H1 (cell line): ENCODE results near the gene SLC35E1. TPM values are rescaled to one million over a fixed set of nuclear protein-coding genes. Genes with fewer than 3 reads are reported as not detected.

Experiments
- CTCF ChIA-PET: fragments of 300-600 bp; sonication (Branson Sonifier 250); formaldehyde crosslinking; loops from one replicate; lab custom pipeline; 2021; ENCODE audit not compliant: partially characterized antibody; lab: Charles Lee
- POLR2A ChIA-PET: fragments of 300-600 bp; sonication (Branson Sonifier 250); formaldehyde crosslinking; loops from one replicate; lab custom pipeline; 2021; ENCODE audit warnings: inconsistent platforms; ENCODE audit not compliant: partially characterized antibody; lab: Charles Lee
- DNase-seq, 2 experiments: peaks; one replicate each; pipeline versions ENCODE4 v3.0.0 to v3.0.0-alpha.2; 2010 to 2022; ENCODE audit warnings: low spot score in 2 of 2, low read depth in 1 of 2, mixed read lengths in 1 of 2
- FAIRE-seq: peaks from 2 replicates; lab custom pipeline; 2011; peaks lifted over from hg19 to GRCh38; lab: Jason Lieb, UNC
- H2AFZ ChIP-seq: 2 replicates; pipeline ENCODE4 v1.8.1; 2012; ENCODE audit warnings: low read length, inconsistent platforms
- H2AK5ac ChIP-seq: 2 replicates; pipeline ENCODE4 v1.6.1; 2013; ENCODE audit warnings: low read depth, low read length
- H2BK120ac ChIP-seq: replicated peaks from 2 replicates; pipeline ENCODE3; 2013; ENCODE audit warnings: low read depth, low read length, inconsistent platforms
- H2BK12ac ChIP-seq: 2 replicates; pipeline ENCODE4 v1.6.1; 2013; ENCODE audit warnings: low read depth, low read length
- H2BK15ac ChIP-seq: 2 replicates; pipeline ENCODE4 v1.6.1; 2013; ENCODE audit warnings: low read length
- H2BK20ac ChIP-seq: 2 replicates; pipeline ENCODE4 v1.6.1; 2013; ENCODE audit warnings: low read length
- H2BK5ac ChIP-seq: 2 replicates; pipeline ENCODE4 v1.6.1; 2013; ENCODE audit warnings: low read depth, low read length
- H3K14ac ChIP-seq: 2 replicates; pipeline ENCODE4 v1.6.1; 2013; ENCODE audit warnings: inconsistent platforms; ENCODE audit not compliant: insufficient read length
- H3K18ac ChIP-seq: 2 replicates; pipeline ENCODE4 v1.6.1; 2013; ENCODE audit warnings: low read length; ENCODE audit errors: extremely low read depth
- H3K23ac ChIP-seq: 2 replicates; pipeline ENCODE4 v1.6.1; 2013; ENCODE audit warnings: inconsistent platforms; ENCODE audit not compliant: insufficient read length
- H3K23me2 ChIP-seq: 2 replicates; pipeline ENCODE4 v1.6.1; 2013; ENCODE audit warnings: low read depth, low read length
- H3K27ac ChIP-seq: 2 replicates; pipeline ENCODE4 v1.6.1; 2011; ENCODE audit warnings: low read depth, low read length, inconsistent platforms
- H3K27me3 ChIP-seq, 4 experiments: replicated peaks in 1 of 4; 1 replicate in 1 of 4; 2 replicates in 3 of 4; pipeline versions ENCODE4 v1.6.1 to v1.8.1; 2011 to 2013; ENCODE audit warnings: low read length in 3 of 4, mild to moderate bottlenecking in 3 of 4, inconsistent platforms in 2 of 4, mixed read lengths in 2 of 4, moderate library complexity in 1 of 4; ENCODE audit not compliant: control insufficient read depth in 3 of 4, insufficient read depth in 3 of 4; ENCODE audit errors: extremely low read depth in 1 of 4
- H3K36me3 ChIP-seq, 4 experiments: 2 replicates each; pipeline versions ENCODE4 v1.6.1 to v1.8.1; 2011 to 2013; ENCODE audit warnings: mild to moderate bottlenecking in 4 of 4, low read length in 3 of 4, moderate library complexity in 2 of 4, control low read depth in 1 of 4, inconsistent platforms in 1 of 4; ENCODE audit not compliant: insufficient read depth in 4 of 4, control insufficient read depth in 2 of 4
- H3K4ac ChIP-seq: replicated peaks from 2 replicates; pipeline ENCODE3; 2013; ENCODE audit warnings: low read length, low read depth, mixed read lengths, inconsistent platforms; ENCODE audit not compliant: insufficient read length
- H3K4me1 ChIP-seq, 4 experiments: replicated peaks in 1 of 4; 1 replicate in 1 of 4; 2 replicates in 3 of 4; pipeline versions ENCODE4 v1.6.1 to v1.8.1; 2011 to 2013; ENCODE audit warnings: low read length in 3 of 4, inconsistent platforms in 2 of 4, mixed read lengths in 1 of 4; ENCODE audit not compliant: insufficient read depth in 4 of 4, control insufficient read depth in 3 of 4
- H3K4me2 ChIP-seq, 2 experiments: 2 replicates each; pipeline versions ENCODE4 v1.6.1 to v1.8.1; 2011 to 2013; ENCODE audit warnings: low read depth in 2 of 2, low read length in 2 of 2, control low read depth in 1 of 2, inconsistent platforms in 1 of 2, mild to moderate bottlenecking in 1 of 2; ENCODE audit not compliant: insufficient read depth in 1 of 2
- H3K4me3 ChIP-seq, 4 experiments: fragments of 200-600, 300-600 bp in 1 of 4; sonication (generic), shearing (Covaris generic), sonication (Bioruptor Twin) in 1 of 4; 2 replicates each; pipeline versions ENCODE4 v1.5.1 to v1.8.1; 2011 to 2016; ENCODE audit warnings: low read length in 4 of 4, low read depth in 3 of 4, control low read depth in 2 of 4, inconsistent platforms in 2 of 4, mild to moderate bottlenecking in 2 of 4, mixed read lengths in 1 of 4, moderate library complexity in 1 of 4; ENCODE audit not compliant: insufficient read depth in 2 of 4; ENCODE audit errors: extremely low read depth in 1 of 4
- H3K56ac ChIP-seq: replicated peaks from 2 replicates; pipeline ENCODE3; 2013; ENCODE audit warnings: low read depth, mild to moderate bottlenecking, mixed read lengths, low read length, inconsistent platforms; ENCODE audit not compliant: insufficient read length
- H3K79me1 ChIP-seq: 2 replicates; pipeline ENCODE4 v1.6.1; 2013; ENCODE audit warnings: low read depth, low read length, control low read depth
- H3K79me2 ChIP-seq, 2 experiments: 2 replicates each; pipeline versions ENCODE4 v1.6.1 to v1.8.1; 2012 to 2013; ENCODE audit warnings: low read length in 2 of 2, mild to moderate bottlenecking in 2 of 2, inconsistent platforms in 1 of 2; ENCODE audit not compliant: insufficient read depth in 2 of 2, control insufficient read depth in 1 of 2
- H3K9ac ChIP-seq, 4 experiments: replicated peaks in 1 of 4; 1 replicate in 1 of 4; 2 replicates in 3 of 4; pipeline versions ENCODE4 v1.6.1 to v1.8.1; 2011 to 2013; ENCODE audit warnings: low read depth in 3 of 4, low read length in 3 of 4, control low read depth in 2 of 4, mild to moderate bottlenecking in 2 of 4, moderate library complexity in 2 of 4, inconsistent platforms in 1 of 4; ENCODE audit errors: extremely low read depth in 1 of 4
- H3K9me3 ChIP-seq, 2 experiments: 2 replicates each; pipeline versions ENCODE4 v1.6.1 to v1.8.1; 2012 to 2013; ENCODE audit warnings: mild to moderate bottlenecking in 2 of 2, moderate library complexity in 2 of 2, control low read depth in 1 of 2, inconsistent platforms in 1 of 2, low read depth in 1 of 2, low read length in 1 of 2, mixed read lengths in 1 of 2; ENCODE audit not compliant: insufficient read depth in 2 of 2
- H4K20me1 ChIP-seq, 2 experiments: replicated peaks in 1 of 2; 2 replicates each; pipeline versions ENCODE3 to v1.8.1; 2011 to 2013; ENCODE audit warnings: inconsistent platforms in 2 of 2, low read length in 2 of 2, mild to moderate bottlenecking in 1 of 2; ENCODE audit not compliant: insufficient read depth in 2 of 2, control insufficient read depth in 1 of 2
- H4K5ac ChIP-seq: 2 replicates; pipeline ENCODE4 v1.6.1; 2013; ENCODE audit warnings: low read length, low read depth, mixed read lengths, inconsistent platforms; ENCODE audit not compliant: insufficient read length
- H4K8ac ChIP-seq: 2 replicates; pipeline ENCODE4 v1.8.0; 2013; ENCODE audit warnings: mild to moderate bottlenecking, moderate library complexity, low read length, inconsistent platforms; ENCODE audit not compliant: insufficient read depth; ENCODE audit errors: extremely low read depth
- H4K91ac ChIP-seq: replicated peaks from 2 replicates; pipeline ENCODE3; 2013; ENCODE audit warnings: low read length, mixed read lengths, inconsistent platforms; ENCODE audit not compliant: insufficient read length
- ATF2 ChIP-seq: IDR thresholded peaks from 2 replicates; pipeline ENCODE4 v1.6.1; 2012; ENCODE audit warnings: low read length, inconsistent platforms
- ATF3 ChIP-seq: IDR thresholded peaks from 2 replicates; pipeline ENCODE4 v1.6.1; 2011; ENCODE audit warnings: low read depth, mild to moderate bottlenecking, low read length; ENCODE audit not compliant: insufficient read depth
- BCL11A ChIP-seq, 2 experiments: IDR thresholded peaks; one replicate each; pipeline ENCODE4 v1.6.1; 2011; ENCODE audit warnings: low read depth in 2 of 2, low read length in 2 of 2, mild to moderate bottlenecking in 2 of 2
- EP300 ChIP-seq, 2 experiments: IDR thresholded peaks; 1 replicate in 1 of 2; 2 replicates in 1 of 2; pipeline ENCODE4 v1.6.1; 2011 to 2012; ENCODE audit warnings: low read depth in 2 of 2, low read length in 2 of 2, mild to moderate bottlenecking in 2 of 2, borderline replicate concordance in 1 of 2, inconsistent platforms in 1 of 2, moderate library complexity in 1 of 2
- GABPA ChIP-seq: IDR thresholded peaks from 2 replicates; pipeline ENCODE4 v1.6.1; 2011; ENCODE audit warnings: mild to moderate bottlenecking, low read length, moderate library complexity, borderline replicate concordance; ENCODE audit not compliant: insufficient read depth
- NANOG ChIP-seq: IDR thresholded peaks from 2 replicates; pipeline ENCODE4 v1.6.1; 2011; ENCODE audit warnings: low read length, low read depth, mild to moderate bottlenecking, inconsistent platforms; ENCODE audit not compliant: insufficient read depth, poor library complexity, severe bottlenecking
- POLR2AphosphoS5 ChIP-seq: IDR thresholded peaks from 2 replicates; pipeline ENCODE4 v1.6.1; 2011; ENCODE audit warnings: low read depth, low read length
- RFX5 ChIP-seq: IDR thresholded peaks from 2 replicates; pipeline ENCODE4 v1.6.1; 2011; ENCODE audit warnings: low read depth, low read length, improper control_type of control experiment, borderline replicate concordance
- SRF ChIP-seq: IDR thresholded peaks from 2 replicates; pipeline ENCODE4 v1.6.1; 2011; ENCODE audit warnings: mild to moderate bottlenecking, low read depth, low read length, moderate library complexity
- ZNF274 ChIP-seq: IDR thresholded peaks from 2 replicates; pipeline ENCODE4 v1.7.0; 2012; ENCODE audit warnings: low read length, borderline replicate concordance; ENCODE audit errors: extremely low read depth
- WGBS, 2 experiments: shearing (Covaris generic) in 1 of 2; methylation state at CpG; one replicate each; pipeline versions ENCODE4 v1.1.6 to v1.1.7; 2013 to 2015; ENCODE audit warnings: low lambda C conversion rate in 2 of 2, mixed read lengths in 2 of 2, inconsistent platforms in 1 of 2, low coverage in 1 of 2, missing lambda C conversion rate in 1 of 2; ENCODE audit not compliant: insufficient replicate concordance in 2 of 2, insufficient coverage in 1 of 2, insufficient read length in 1 of 2; ENCODE audit errors: extremely low coverage in 1 of 2, missing lambda C conversion rate in 1 of 2; 5-methylcytosine and 5-hydroxymethylcytosine counted together
- polyA plus RNA-seq, 7 experiments: library from polyadenylated mRNA; depleted of rRNA in 3 of 7; stranded (reverse) in 5 of 7; unstranded in 2 of 7; fragments of >200 nt in 5 of 7; fragments of 200-250 nt in 2 of 7; gene quantifications; 1 replicate in 5 of 7; 2 replicates in 1 of 7; 4 replicates in 1 of 7; pipeline versions ENCODE4 v1.2.1 to v1.2.3, GENCODE V29; 2011 to 2013; ENCODE audit warnings: missing spikeins in 2 of 7, mixed read lengths in 2 of 7
- total RNA-seq: library from RNA; stranded (reverse); fragmentation: NEBNext Ultra II Directional; extraction: Animal tissue kit (Norgen Biotek cat#: 25700); gene quantifications from 2 replicates; pipeline ENCODE4 v1.2.1, GENCODE V29; 2021

The SLC35E1 gene
- total and polyA plus RNA-seq, 2 of the 8 experiments (the other 6 are each of a cell fraction or from before 2014, with no cell fraction given), result 26.0 to 31.9 TPM

GRCh38 chr19:16524991-16525734 lies 47.1 kb downstream of the SLC35E1 start:
- 97% methylated on average over 15 of the region's 54 CpGs; no CpG with 5 or more reads in 1 of the 2 experiments for WGBS, 2 experiments
- POLR2A ChIA-PET, result no interaction called here
- H3K4me1 ChIP-seq, result no peaks in the 10 kb centered on the region
- H2BK120ac ChIP-seq, result no peak overlapping the region
- H3K56ac ChIP-seq, result no peak overlapping the region
- TF ChIP-seq EP300 (IDR thresholded peaks at IDR 0.05; ENCODE audit: borderline replicate concordance in 1 of 2, low read depth in 2 of 2, low read length in 2 of 2) (no peak), RFX5 (no peak), ATF2 (no peak), GABPA (no peak), ATF3 (no peak), BCL11A (IDR thresholded peaks at IDR 0.05; ENCODE audit: low read depth in 2 of 2, low read length in 2 of 2) (no peak), SRF (no peak), ZNF274 (no peak), POLR2AphosphoS5 (no peak), NANOG (no peak)
- no peak overlapping the region for H3K23ac ChIP-seq
- no peak overlapping the region for H3K18ac ChIP-seq
- H3K27me3 ChIP-seq, result no peaks in the 10 kb centered on the region
- no peak overlapping the region for H3K4me3 ChIP-seq
- H2AK5ac ChIP-seq, result no peak overlapping the region
- CTCF ChIA-PET, result no interaction called here
- no peak overlapping the region; the same call in 1 of the 2 replicates for H2BK5ac ChIP-seq
- 0 out of 2 replicates have a peak overlapping the region, but pooled peaks have one; percentile 25 for H4K8ac ChIP-seq
- H3K36me3 ChIP-seq, result peaks cover 36 to 88% (median 75%) of the 10 kb centered on the region in 4 experiments
- H2AFZ ChIP-seq, result no peak overlapping the region
- no peak overlapping the region for H2BK15ac ChIP-seq
- no peak overlapping the region for H4K91ac ChIP-seq
- peaks cover 2 to 28% of the 10 kb centered on the region in 2 experiments for H4K20me1 ChIP-seq
- no peak for FAIRE-seq
- no peak overlapping the region for H3K9ac ChIP-seq
- no peak overlapping the region for H3K14ac ChIP-seq
- no peak overlapping the region for H2BK20ac ChIP-seq
- DNase-seq, result no peak
- H3K27ac ChIP-seq, result no peak overlapping the region
- no peak overlapping the region for H3K4me2 ChIP-seq
- no peaks in the 10 kb centered on the region for H3K9me3 ChIP-seq
- no peak overlapping the region for H3K4ac ChIP-seq
- H2BK12ac ChIP-seq, result no peak overlapping the region
- H3K79me1 ChIP-seq, result no peaks in the 10 kb centered on the region
- H3K23me2 ChIP-seq, result no peaks in the 10 kb centered on the region
- no peaks in the 10 kb centered on the region for H3K79me2 ChIP-seq
- no peak overlapping the region for H4K5ac ChIP-seq
